Measurements from ENCODE around the gene NDRG4.

GRCh38 chr16:58455750-58456149 is 44.2 kb upstream of the NDRG4 start:
- TF ChIP-seq POLR2A (IDR thresholded peaks at IDR 0.05; ENCODE audit: low read depth, low read length) (no peak), TAF1 (IDR thresholded peaks at IDR 0.05; ENCODE audit: low read depth, low read length) (no peak), POLR2AphosphoS5 (IDR thresholded peaks at IDR 0.05; ENCODE audit: low read depth, low read length) (no peak), PAX5 (IDR thresholded peaks at IDR 0.05; ENCODE audit: insufficient read depth, low read length, severe bottlenecking) (no peak), POU2F2 (IDR thresholded peaks at IDR 0.05; ENCODE audit: low read depth, low read length) (no peak), SPI1 (IDR thresholded peaks at IDR 0.05; ENCODE audit: low read depth, low read length) (no peak)
